Retinal pigment epithelial cell (primary cell): ENCODE data around the gene AGPAT3.
A peak's percentile ranks its signal among the peaks of the same experiment; 100 is the strongest.

ENCODE experiments used
- DNase-seq: peaks from one replicate; pipeline ENCODE4 v3.0.0-alpha.2; 2010; ENCODE audit warnings: low read depth
- H3K4me3 ChIP-seq: 2 replicates; pipeline ENCODE4 v1.5.1; 2011; ENCODE audit warnings: mild to moderate bottlenecking, low read length, control low read depth, moderate library complexity
- TF ChIP-seq, protein P1 (sequence below): conservative IDR thresholded peaks from 2 replicates; pipeline ENCODE4 v1.5.1; 2011; ENCODE audit warnings: low read depth, low read length, control low read depth, inconsistent platforms

The AGPAT3 gene

DNA sequence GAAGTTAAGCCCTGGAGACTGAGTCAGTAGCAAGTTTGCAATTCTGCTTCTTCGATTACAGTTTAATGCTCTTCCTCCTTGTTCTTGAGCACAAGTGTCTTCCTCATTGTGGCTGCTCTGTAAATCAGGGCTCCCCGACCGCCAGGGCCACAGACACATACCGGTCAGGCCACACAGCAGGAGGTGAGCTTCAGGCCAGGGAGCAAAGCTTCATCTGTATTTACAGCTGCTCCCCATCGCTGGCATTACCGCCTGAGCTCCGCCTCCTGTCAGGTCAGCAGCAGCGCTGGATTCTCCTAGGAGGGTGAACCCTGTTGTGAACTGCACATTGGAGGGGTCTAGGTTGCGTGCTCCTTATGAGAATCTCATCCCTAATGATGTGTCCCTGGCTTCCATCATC, 145.4 kb downstream of the AGPAT3 start:
- no peak for DNase-seq
- TF ChIP-seq, protein P1, sequence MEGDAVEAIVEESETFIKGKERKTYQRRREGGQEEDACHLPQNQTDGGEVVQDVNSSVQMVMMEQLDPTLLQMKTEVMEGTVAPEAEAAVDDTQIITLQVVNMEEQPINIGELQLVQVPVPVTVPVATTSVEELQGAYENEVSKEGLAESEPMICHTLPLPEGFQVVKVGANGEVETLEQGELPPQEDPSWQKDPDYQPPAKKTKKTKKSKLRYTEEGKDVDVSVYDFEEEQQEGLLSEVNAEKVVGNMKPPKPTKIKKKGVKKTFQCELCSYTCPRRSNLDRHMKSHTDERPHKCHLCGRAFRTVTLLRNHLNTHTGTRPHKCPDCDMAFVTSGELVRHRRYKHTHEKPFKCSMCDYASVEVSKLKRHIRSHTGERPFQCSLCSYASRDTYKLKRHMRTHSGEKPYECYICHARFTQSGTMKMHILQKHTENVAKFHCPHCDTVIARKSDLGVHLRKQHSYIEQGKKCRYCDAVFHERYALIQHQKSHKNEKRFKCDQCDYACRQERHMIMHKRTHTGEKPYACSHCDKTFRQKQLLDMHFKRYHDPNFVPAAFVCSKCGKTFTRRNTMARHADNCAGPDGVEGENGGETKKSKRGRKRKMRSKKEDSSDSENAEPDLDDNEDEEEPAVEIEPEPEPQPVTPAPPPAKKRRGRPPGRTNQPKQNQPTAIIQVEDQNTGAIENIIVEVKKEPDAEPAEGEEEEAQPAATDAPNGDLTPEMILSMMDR, result no peak
- H3K4me3 ChIP-seq, result no peak overlapping the region

- no peak for DNase-seq
- H3K4me3 ChIP-seq, result peak overlapping the region; percentile 64
- TF ChIP-seq, protein P1, result no peak
These were observed 146.1 kb downstream of the AGPAT3 start for GRCh38 chr21:44011123-44011522.

GRCh38 chr21:44011579-44012473, 146.8 kb downstream of the AGPAT3 start, which contains the start of gene TRAPPC10:
Gene TRAPPC10 (plus strand): TSS chr21:44012309. CDS start chr21:44012494, 185 bp downstream.
- H3K4me3 ChIP-seq, result peak within 1 kb of the TSS; percentile 76
- DNase-seq, result no peak
- TF ChIP-seq, protein P1, result no peak

- no peak for DNase-seq
- H3K4me3 ChIP-seq, result peak overlapping the region; percentile 76
- TF ChIP-seq, protein P1, result no peak
These were observed 147.7 kb downstream of the AGPAT3 start for GRCh38 chr21:44012474-44013379.

DNA sequence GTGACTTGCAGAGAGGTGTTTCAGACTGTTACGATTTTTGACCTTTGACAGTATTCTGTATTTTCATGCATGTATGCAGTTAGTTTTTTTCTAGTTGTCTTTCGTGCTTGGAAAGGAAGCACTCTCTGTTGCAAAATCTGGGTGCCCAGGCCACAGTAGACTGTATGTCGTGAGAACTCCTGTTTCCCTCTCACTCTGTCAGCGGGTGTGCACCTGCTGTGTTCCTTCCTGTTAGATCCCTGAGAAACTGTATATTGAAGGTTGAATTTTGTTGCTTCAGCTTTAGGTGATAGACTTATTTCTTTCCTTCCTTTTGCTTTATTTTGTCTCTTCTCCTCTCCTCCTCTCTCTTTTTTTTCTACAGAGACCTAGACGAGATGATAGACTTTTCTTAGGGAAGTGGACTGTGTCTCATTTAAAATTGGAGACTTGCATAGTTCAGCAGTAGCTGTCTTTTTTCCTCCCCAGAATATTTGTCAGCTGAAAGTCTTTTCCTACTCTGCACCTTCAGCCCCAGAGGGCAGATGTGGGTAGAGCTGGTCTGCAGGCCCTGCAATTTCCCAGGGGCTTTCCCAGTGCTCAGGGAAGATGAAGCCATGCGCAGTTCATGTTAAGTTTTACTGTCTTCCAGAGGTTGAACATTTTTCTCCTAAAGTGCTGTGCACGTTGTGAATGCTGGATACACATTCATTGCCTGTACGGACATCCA, 148.5 kb downstream of the AGPAT3 start:
- TF ChIP-seq, protein P1, result no peak
- no peak for DNase-seq
- peak overlapping the region; percentile 76 for H3K4me3 ChIP-seq

DNA sequence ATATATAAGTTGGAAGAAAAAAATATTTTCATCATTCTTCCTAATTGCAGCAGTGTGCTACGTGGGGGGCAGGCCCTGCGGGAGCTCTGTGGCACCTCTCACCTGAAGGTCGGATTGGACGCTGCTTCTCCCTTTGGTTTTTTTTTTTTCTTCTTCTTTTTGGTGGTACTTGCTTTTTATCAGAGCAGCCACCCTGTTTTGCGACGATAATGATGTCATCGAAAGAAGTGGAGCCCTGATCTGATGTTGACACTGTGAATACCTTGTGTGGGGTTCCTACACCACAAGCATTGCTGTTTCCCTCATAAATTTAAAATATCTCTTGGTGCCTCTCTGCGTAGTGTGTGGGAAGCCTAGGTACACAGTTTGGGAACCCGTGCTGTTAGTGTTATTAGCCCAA, 152.6 kb downstream of the AGPAT3 start:
- TF ChIP-seq, protein P1, result no peak
- no peak for DNase-seq

More for the DNA sequence above, 152.6 kb downstream of the AGPAT3 start:
- no peak overlapping the region for H3K4me3 ChIP-seq
